WI38 (cell line): ENCODE data around the gene PLPPR3.

Experiments used
- H3K4me3 ChIP-seq: 2 replicates; pipeline ENCODE4 v1.5.1; 2011; ENCODE audit warnings: low read depth, mild to moderate bottlenecking, control low read depth, low read length
- CTCF ChIP-seq: IDR thresholded peaks from 2 replicates; pipeline ENCODE4 v1.5.1; 2012; ENCODE audit warnings: low read depth, mild to moderate bottlenecking, control low read depth, low read length

PLPPR3 gene

GRCh38 chr19:765179-765738 is 56.5 kb downstream of the PLPPR3 start:
- H3K4me3 ChIP-seq: no peak overlapping the region
- TF ChIP-seq CTCF: no peak

DNA sequence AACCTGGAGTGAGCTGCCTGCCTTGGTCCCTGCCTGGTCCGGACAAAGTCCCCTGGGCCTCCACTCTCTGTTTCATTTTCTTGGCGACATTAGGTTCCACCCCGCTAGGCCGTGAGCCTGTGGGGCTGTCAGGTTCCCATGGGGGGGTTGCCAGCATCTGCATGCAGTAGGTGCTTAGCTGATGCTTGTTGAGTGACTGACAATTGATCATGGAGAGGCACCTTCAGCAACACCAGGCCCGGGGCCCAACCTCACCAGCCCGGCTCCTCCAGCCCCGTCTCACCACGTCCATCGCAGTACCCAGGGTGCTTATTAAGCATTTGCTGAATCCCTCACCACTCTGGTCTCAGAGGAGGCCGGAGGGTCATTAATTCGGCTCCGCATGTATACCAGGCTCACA is 57.5 kb downstream of the PLPPR3 start:
- TF ChIP-seq CTCF: no peak
- no peak overlapping the region for H3K4me3 ChIP-seq

DNA sequence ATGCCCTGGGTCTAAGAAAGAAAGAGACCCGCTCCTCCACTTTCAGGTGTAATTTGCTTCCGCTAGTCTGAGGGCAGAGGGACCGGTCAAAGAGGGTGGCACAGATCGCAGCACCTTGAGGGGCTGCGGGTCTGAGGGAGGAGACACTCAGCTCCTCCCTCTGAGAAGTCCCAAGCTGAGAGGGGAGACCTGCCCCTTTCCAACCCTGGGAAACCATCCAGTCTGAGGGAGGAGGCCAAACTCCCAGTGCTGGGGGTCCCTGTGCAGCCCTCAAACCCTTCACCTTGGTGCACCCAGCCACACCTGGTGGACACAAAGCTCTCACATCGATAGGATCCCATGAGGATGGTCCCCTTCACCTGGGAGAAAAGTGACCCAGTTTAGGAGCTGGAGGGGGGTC is 57.9 kb downstream of the PLPPR3 start:
- no peak overlapping the region for H3K4me3 ChIP-seq
- no peak for TF ChIP-seq CTCF

DNA sequence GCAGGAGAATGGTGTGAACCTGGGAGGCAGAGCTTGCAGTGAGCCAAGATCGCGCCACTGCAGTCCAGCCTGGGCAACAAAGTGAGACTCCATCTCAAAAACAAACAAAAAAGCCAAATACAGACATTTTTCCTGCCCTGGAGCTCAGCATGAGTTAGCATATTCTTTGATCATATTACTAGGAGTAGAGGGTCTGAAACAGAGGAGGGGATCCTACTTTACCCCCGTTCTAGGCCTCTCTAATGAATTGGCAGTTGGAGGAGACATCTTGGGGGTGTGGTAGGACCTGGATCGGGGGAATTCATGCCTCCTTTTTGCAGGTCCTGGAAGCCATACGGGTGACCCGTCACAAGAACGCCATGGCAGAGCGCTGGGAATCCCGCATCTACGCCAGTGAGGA is 58.6 kb downstream of the PLPPR3 start:
- no peak overlapping the region for H3K4me3 ChIP-seq
- no peak for TF ChIP-seq CTCF
